Measurements from ENCODE around the gene DCST2. TPM values are rescaled to one million over a fixed set of nuclear protein-coding genes. Genes with fewer than 3 reads are reported as not detected.

DCST2 gene
- total RNA-seq, 1 experiment from 2014 or later: not detected

DNA sequence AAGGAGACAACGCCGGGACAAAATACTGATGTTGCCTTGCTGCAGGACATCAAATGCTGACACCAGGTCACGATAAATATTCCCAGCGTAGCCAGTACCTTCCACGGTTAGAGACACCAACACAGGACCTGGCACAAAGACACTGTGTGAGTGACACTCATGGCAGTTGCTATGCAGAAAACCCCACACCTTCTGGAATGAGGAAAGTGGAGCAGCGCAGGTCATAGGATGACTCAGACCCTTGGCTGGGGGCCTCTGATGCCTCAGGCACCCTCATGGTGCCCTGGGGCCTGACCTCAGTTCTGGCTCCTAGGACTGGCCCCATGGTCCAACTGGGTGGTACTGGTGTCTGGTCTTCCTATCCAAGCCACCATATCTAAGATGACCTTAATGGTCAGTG lies 7.0 kb downstream of the DCST2 start:
- DNase-seq (ENCODE audit: low read depth): peak; percentile 83

DNA sequence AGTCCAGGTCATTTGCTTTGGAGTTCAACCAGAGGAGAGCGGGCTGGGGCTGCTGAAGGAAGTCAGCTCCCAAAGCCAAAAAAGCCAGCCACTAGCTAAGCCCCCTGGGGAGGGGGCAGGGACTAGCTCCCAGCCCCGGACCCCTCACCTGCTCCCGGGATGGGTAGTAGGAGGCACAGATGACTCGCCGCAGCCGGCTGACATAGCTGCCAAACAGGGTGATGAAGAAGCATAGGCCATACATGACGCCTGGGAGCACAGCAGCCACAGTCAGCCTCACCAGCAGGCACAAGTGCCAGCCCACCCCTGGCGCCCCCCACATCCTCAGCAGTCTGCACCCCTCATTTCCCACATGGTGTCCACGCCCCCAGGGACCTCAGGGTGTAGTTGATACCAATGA lies 7.4 kb downstream of the DCST2 start:
- DNase-seq (ENCODE audit: low read depth): peak; percentile 39

DNA sequence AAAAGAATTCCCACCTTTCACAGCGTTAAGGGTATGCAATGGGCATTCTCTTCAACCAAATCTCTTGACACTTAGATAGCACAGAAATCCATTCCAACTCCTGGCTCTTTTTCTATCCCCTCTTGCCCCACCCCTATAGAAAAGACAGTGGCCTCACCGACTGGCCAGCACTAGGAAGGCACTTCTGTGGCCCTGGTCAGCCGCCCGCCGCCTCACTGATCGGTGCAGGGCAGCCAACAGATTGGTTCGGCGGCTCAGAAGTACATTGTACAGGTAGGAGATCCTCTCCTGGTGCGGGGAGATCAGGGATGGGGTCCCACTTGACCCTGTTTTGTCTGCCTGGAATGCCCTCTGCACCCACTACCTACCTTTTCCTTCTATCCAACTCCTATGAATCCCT lies 9.3 kb downstream of the DCST2 start:
- no peak for DNase-seq (ENCODE audit: low read depth)

DNA sequence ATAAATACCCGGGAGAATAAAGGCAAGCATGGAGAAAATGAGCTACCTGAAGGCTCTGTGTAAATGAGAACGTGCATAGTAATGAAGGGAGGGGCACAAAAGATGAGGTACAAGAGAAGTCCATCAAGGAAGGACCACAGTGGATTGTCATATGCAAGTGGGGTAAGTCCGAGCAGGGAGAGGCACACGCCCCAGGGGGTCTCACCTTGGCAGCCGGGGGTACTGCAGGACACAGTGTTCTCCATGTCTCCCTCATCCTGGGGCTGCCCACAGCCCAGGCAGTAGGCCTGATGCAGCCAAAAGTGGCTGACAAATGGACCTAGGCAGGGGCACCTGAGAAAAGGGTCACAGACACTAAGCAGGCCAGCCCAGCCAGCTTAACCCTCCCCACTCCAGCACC lies 10.0 kb downstream of the DCST2 start:
- no peak for DNase-seq (ENCODE audit: low read depth)

DNA sequence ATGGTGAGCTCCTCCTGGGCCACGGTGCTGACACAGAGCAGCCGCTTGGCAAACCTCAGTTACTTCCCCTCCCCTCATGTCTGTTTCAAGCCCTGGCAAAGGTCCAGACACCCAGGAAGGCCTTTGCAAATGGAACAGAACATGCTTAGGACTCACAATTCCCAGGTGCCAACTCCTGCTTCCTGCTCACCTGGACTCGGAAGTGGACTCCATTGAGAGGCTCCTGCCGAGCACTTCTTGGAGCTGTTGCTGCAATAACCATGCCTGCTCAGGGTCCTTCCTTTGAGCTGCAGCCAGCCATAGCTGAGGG lies 10.7 kb downstream of the DCST2 start:
- peak; percentile 47 for DNase-seq (ENCODE audit: low read depth)

DNA sequence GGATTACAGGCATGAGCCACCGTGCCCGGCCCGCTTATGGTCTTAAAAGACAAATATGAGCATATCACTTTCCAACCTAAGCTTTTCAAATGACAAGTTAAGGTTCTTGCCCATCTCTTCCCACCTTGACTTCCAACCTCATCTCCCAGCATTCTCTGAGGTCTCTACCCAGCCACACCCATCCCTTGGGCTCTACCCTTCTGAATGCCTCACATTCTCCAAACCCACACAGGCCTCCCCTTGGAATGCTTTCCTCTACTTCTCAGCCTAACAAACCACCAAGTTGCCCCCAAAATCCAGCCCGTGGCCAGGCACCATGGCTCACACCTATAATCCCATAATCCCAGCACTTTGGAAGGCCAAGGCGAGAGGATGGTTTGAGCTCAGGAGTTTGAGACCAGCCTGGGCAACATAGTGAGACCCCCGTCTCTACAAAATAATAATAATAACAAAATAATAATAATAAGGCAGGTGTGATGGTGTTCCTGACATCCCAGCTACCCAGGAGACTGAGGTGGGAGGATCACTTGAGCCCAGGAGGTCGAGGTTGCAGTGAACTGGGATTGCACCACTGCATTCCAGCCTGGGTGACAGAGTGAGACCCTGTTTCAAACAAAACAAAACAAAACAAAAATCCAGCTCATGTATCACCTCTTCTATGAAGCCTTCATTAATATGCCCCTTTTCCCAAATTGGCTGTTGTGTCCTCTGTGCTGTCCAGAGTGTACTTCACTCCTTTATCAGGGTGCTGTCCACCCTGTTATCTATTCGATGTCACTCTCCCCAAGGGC lies 11.2 kb downstream of the DCST2 start:
- peak; percentile 56 for DNase-seq (ENCODE audit: low read depth)

- no peak for DNase-seq (ENCODE audit: low read depth)
Observed at GRCh38 chr1:155019377-155020245, 14.0 kb downstream of the DCST2 start.

GRCh38 chr1:155018617-155019348 lies 14.8 kb downstream of the DCST2 start:
- DNase-seq (ENCODE audit: low read depth): peak; percentile 51

GRCh38 chr1:155017946-155018316 lies 15.7 kb downstream of the DCST2 start:
- no peak for DNase-seq (ENCODE audit: low read depth)

DNA sequence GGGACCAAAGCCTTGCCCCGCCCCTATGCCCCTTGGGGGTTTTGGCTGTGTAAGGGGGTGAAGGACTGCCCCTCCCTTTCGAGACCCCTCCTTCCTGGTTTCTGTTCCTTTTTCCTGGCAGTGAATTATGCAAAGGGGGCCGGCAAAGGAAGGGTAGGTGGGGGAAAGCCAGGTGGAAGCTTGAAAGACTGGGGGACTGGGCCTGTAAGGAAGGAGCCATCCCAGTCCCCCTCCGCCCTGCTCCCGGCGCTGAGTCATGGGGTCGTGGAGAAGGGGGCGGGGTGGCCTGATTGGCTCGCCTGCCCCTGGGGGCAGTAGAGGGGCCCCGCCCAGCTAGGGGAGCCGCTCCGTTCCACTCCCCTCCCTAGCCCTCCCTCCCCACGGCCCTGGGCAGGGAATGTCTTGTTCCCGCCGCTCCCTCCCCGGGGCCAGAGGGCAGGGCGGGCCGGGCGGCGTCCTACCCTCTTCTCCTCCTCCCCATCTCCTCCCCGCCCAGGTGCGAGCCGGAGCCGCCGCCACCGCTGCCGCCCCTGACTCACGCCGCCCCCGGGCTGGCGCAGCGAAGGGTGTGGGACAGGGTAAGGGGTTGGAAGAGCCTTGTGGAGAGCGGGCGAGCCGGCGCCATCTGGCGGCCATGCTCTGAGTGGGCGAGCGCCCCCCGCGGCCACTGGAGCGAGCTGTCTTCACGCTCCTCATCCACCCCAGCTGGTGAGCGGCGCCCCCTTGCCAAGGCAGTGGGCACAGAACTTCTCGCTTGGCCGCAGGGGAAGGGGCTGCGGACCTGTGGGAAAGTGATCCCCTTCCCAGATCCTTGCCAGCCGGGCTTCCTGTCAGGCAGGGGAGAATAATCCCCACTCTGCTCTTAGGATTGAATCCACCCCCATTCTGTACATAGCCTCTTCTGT lies 16.3 kb downstream of the DCST2 start:
- peak; percentile 96 for DNase-seq (ENCODE audit: low read depth)

DNA sequence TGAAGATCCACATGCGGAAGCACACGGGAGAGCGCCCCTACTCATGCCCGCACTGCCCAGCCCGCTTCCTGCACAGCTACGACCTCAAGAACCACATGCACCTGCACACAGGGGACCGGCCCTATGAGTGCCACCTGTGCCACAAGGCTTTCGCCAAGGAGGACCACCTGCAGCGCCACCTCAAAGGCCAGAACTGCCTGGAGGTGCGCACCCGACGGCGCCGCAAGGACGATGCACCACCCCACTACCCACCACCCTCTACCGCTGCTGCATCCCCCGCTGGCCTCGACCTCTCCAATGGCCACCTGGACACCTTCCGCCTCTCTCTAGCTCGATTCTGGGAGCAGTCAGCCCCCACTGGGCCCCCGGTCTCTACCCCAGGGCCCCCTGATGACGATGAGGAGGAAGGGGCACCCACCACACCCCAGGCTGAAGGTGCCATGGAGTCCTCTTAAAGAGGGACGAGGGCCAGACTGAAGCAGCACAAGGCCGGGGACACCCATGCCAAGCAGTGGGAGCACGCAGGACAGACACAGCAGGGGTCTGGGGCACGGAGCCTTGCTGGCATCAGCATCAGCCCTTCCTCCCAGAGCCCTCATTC lies 17.2 kb downstream of the DCST2 start:
- no peak for DNase-seq (ENCODE audit: low read depth)

DNA sequence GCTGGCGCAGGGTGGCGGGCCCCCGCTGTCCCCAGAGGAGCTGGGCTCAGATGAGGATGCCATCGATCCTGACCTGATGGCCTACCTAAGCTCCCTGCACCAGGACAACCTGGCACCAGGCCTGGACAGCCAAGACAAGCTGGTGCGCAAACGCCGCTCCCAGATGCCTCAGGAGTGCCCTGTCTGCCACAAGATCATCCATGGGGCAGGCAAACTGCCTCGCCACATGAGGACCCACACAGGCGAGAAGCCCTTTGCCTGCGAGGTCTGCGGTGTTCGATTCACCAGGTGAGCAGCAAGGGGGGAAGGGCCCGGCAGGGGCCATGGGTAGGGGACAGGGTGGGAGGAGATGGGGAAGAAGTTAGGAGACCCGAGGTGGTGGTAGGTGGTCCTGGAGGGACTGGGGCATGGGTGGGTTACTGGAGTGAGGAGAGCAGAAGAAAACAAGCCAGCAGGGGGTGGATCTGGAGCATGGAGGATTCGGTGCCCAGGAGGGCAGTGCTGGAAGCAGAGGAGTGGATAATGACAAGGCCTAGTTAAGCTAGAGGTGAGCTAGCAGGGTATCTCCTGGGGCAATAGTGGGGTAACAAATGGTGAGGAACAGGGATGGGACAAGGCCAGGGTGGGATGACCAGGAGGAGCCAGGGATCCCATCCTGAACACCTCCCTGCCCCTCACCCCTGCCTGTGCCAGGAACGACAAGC lies 17.9 kb downstream of the DCST2 start:
- no peak for DNase-seq (ENCODE audit: low read depth)

DNA sequence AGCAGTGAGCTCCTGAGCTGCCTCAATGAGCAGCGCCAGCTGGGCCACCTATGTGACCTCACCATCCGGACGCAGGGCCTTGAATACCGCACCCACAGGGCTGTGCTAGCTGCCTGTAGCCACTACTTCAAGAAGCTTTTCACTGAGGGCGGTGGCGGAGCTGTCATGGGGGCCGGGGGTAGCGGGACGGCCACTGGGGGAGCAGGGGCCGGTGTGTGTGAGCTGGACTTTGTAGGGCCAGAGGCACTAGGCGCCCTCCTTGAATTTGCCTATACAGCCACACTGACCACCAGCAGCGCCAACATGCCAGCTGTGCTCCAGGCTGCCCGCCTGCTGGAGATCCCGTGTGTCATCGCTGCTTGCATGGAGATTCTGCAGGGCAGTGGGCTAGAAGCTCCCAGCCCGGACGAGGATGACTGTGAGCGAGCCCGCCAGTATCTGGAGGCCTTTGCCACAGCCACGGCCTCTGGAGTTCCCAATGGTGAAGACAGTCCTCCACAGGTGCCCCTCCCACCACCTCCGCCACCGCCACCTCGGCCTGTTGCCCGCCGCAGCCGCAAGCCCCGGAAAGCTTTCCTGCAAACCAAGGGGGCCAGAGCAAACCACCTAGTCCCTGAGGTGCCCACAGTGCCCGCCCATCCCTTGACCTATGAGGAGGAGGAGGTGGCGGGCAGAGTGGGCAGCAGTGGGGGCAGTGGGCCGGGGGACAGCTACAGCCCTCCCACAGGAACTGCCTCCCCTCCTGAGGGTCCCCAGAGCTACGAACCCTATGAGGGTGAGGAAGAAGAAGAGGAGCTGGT lies 18.7 kb downstream of the DCST2 start:
- DNase-seq (ENCODE audit: low read depth): no peak

DNA sequence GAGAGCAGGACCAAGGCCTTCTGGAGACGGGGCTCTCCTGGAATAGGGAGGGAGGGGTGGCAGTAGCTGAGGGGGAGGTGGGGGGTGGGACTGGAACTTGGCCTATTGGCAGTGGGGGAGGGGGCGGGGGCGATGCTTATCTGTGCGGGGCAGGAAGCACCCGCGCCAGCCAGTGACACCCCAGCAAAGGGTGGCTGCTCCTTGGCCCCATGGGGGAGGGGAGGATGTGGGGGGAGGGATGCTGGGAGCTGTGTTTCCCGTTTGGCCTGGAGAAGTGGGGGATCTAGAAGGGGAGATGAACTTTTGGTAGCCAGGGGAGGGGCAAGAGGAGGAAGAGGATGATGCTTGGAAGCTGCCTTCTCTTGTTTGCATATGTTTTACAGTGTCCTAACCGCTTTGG lies 19.9 kb downstream of the DCST2 start:
- no peak for DNase-seq (ENCODE audit: low read depth)

- DNase-seq (ENCODE audit: low read depth): no peak
Observed at GRCh38 chr1:155012776-155013602, 20.6 kb downstream of the DCST2 start.

- no peak for DNase-seq (ENCODE audit: low read depth)
Observed at GRCh38 chr1:155012026-155012546, 21.5 kb downstream of the DCST2 start.

DNA sequence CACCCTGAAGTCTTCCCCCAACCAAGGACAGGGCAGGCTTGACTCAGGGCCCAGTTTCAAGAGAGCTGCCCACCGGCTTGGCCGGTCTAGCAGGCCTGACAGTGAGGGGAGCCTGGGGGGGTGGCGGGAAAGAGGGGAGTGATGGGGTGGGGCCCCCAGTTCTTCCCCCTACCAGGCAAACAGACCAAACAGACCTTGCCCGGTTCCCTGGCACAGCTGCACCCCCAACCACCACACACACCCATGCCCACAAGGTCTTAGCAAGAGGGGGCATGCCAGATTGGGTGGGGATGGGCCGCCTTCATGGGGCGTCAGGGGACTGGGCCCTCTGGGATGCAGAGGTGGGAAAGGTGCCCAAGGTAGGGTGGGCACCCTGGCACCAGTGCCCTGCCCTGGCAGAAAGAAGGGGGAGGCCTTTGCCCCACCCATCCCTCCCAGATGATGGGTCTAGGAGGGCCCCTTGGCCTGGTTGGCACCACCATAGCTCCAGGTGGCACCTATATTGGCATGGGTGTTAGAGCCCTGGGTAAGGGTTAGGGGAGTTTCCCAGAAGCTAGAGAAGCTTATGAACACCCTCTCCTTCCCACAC lies 22.1 kb downstream of the DCST2 start:
- DNase-seq (ENCODE audit: low read depth): no peak

- no peak for DNase-seq (ENCODE audit: low read depth)
Observed at GRCh38 chr1:155011004-155011416, 22.6 kb downstream of the DCST2 start.
